ENCODE data around the gene NCKAP5. TPM values are rescaled to one million over a fixed set of nuclear protein-coding genes. Genes with fewer than 3 reads are reported as not detected.

The NCKAP5 gene
- total RNA-seq, 1 experiment from 2014 or later = 3.2 TPM

GRCh38 chr2:133411101-133411500 is 157.2 kb downstream of the NCKAP5 start:
- CTCF ChIA-PET = no interaction called here
- Histone ChIP-seq H3K4me1 (ENCODE audit: insufficient read depth, low read length) (peaks cover 13% of the 10 kb centered on the region), H3K27me3 (ENCODE audit: low read length) (no peaks in the 10 kb centered on the region), H3K79me2 (ENCODE audit: low read length) (no peaks in the 10 kb centered on the region), H4K20me1 (ENCODE audit: low read length) (no peaks in the 10 kb centered on the region), H3K4me2 (ENCODE audit: low read length) (no peak overlapping the region), H3K9ac (ENCODE audit: low read length) (no peak overlapping the region), H3K9me3 (ENCODE audit: low read length) (no peaks in the 10 kb centered on the region), H3F3A (ENCODE audit: low read length, unreplicated experiment) (no peaks in the 10 kb centered on the region), H2AFZ (ENCODE audit: low read length) (no peak overlapping the region), H3K27ac (ENCODE audit: low read length) (no peak overlapping the region), H3K4me3 (ENCODE audit: low read length) (no peak overlapping the region), H3K9me2 (replicated peaks; ENCODE audit: low read length) (no peaks in the 10 kb centered on the region), H3K36me3 (ENCODE audit: low read depth, low read length) (no peaks in the 10 kb centered on the region)
- DNase-seq (no peak), ATAC-seq (no peak)
- POLR2A ChIA-PET (ENCODE audit: unreplicated experiment) = interaction anchor here (0.6 kb wide), 2 partner anchors 11 to 32 kb away, joined by 3 to 4 read pairs; no protein-coding TSS in a partner anchor
- no TSS peak for BruUV-seq (replicated peaks)
- no peak for TF ChIP-seq EZH2phosphoT487 (IDR thresholded peaks at IDR 0.05; ENCODE audit: borderline replicate concordance, low read length)
- intact Hi-C loops (cut with micrococcal nuclease) = no loop called here

GRCh38 chr2:133409581-133410285 is 158.5 kb downstream of the NCKAP5 start:
- no TSS peak for BruUV-seq (replicated peaks)
- TF ChIP-seq CTCF (conservative IDR thresholded peaks at IDR 0.05; ENCODE audit: low read depth, low read length) (no peak), EZH2 (IDR thresholded peaks at IDR 0.05; ENCODE audit: low read length, unreplicated experiment) (no peak), EZH2phosphoT487 (IDR thresholded peaks at IDR 0.05; ENCODE audit: borderline replicate concordance, low read length) (no peak)

GRCh38 chr2:133408671-133409070 is 159.6 kb downstream of the NCKAP5 start:
- TF ChIP-seq EZH2 (IDR thresholded peaks at IDR 0.05; ENCODE audit: low read length, unreplicated experiment) (no peak), CTCF (conservative IDR thresholded peaks at IDR 0.05; ENCODE audit: low read depth, low read length) (no peak), EZH2phosphoT487 (IDR thresholded peaks at IDR 0.05; ENCODE audit: borderline replicate concordance, low read length) (no peak)
- intact Hi-C loops (cut with micrococcal nuclease) = no loop called here
- no peak overlapping the region for H3K27ac ChIP-seq (ENCODE audit: low read length)

More at GRCh38 chr2:133409581-133410285, 158.5 kb downstream of the NCKAP5 start:
- CTCF ChIA-PET = no interaction called here
- Histone ChIP-seq H3K9me2 (replicated peaks; ENCODE audit: low read length) (no peaks in the 10 kb centered on the region), H3K4me2 (ENCODE audit: low read length) (no peak overlapping the region), H2AFZ (ENCODE audit: low read length) (no peak overlapping the region), H3K4me3 (ENCODE audit: low read length) (no peak overlapping the region), H3K9me3 (ENCODE audit: low read length) (no peaks in the 10 kb centered on the region), H3K9ac (ENCODE audit: low read length) (no peak overlapping the region), H3K4me1 (ENCODE audit: insufficient read depth, low read length) (peaks cover 13% of the 10 kb centered on the region), H3K79me2 (ENCODE audit: low read length) (no peaks in the 10 kb centered on the region), H4K20me1 (ENCODE audit: low read length) (no peaks in the 10 kb centered on the region), H3K27ac (ENCODE audit: low read length) (no peak overlapping the region), H3K27me3 (ENCODE audit: low read length) (no peaks in the 10 kb centered on the region), H3F3A (ENCODE audit: low read length, unreplicated experiment) (no peaks in the 10 kb centered on the region), H3K36me3 (ENCODE audit: low read depth, low read length) (no peaks in the 10 kb centered on the region)
- no peak for ATAC-seq
- DNase-seq = no peak
- intact Hi-C loops (cut with micrococcal nuclease) = no loop called here
- POLR2A ChIA-PET (ENCODE audit: unreplicated experiment) = no interaction called here

More at GRCh38 chr2:133408671-133409070, 159.6 kb downstream of the NCKAP5 start:
- DNase-seq (no peak), ATAC-seq (no peak)
- no peaks in the 10 kb centered on the region for H3K27me3 ChIP-seq (ENCODE audit: low read length)
- H3K79me2 ChIP-seq (ENCODE audit: low read length) = no peaks in the 10 kb centered on the region
- H2AFZ ChIP-seq (ENCODE audit: low read length) = no peak overlapping the region
- H3F3A ChIP-seq (ENCODE audit: low read length, unreplicated experiment) = no peaks in the 10 kb centered on the region
- H3K9ac ChIP-seq (ENCODE audit: low read length) = no peak overlapping the region
- CTCF ChIA-PET = no interaction called here
- H3K4me1 ChIP-seq (ENCODE audit: insufficient read depth, low read length) = peaks cover 13% of the 10 kb centered on the region
- H3K9me3 ChIP-seq (ENCODE audit: low read length) = no peaks in the 10 kb centered on the region
- no peaks in the 10 kb centered on the region for H4K20me1 ChIP-seq (ENCODE audit: low read length)
- POLR2A ChIA-PET (ENCODE audit: unreplicated experiment) = no interaction called here
- H3K4me2 ChIP-seq (ENCODE audit: low read length) = no peak overlapping the region
- no TSS peak for BruUV-seq (replicated peaks)
- H3K9me2 ChIP-seq (replicated peaks; ENCODE audit: low read length) = no peaks in the 10 kb centered on the region
- no peak overlapping the region for H3K4me3 ChIP-seq (ENCODE audit: low read length)
- H3K36me3 ChIP-seq (ENCODE audit: low read depth, low read length) = no peaks in the 10 kb centered on the region

Measured in PC-3 (cell line).